AG04449 (cell line): Measurements from ENCODE around the gene SRRT.
"Not testable (repeated sequence)": the region's sequence is repeated elsewhere in the genome, so short reads cannot be mapped to it uniquely, and the experiment has no call there.

Experiments
- CTCF ChIA-PET: fragments of 350-600 bp; formaldehyde crosslinking; extraction: SDS; loops from one replicate; lab custom pipeline; 2021; ENCODE audit warnings: antibody characterized with exemption; lab: Yijun Ruan, JAX
- POLR2A ChIA-PET: fragments of 400-600, 350-600 bp; formaldehyde crosslinking; extraction: SDS; loops from one replicate; lab custom pipeline; 2020; ENCODE audit warnings: antibody characterized with exemption, inconsistent platforms; lab: Yijun Ruan, JAX
- DNase-seq: peaks from one replicate; pipeline ENCODE4 v3.0.0-alpha.2; 2010; ENCODE audit warnings: low read depth, low spot score
- H3K4me3 ChIP-seq: 2 replicates; pipeline ENCODE4 v1.5.1; 2011; ENCODE audit warnings: low read depth, mild to moderate bottlenecking, control low read depth, low read length
- CTCF ChIP-seq: IDR thresholded peaks from one replicate; pipeline ENCODE4 v1.5.1; 2011; ENCODE audit warnings: mild to moderate bottlenecking, moderate library complexity, low read length, control low read depth, inconsistent platforms; ENCODE audit not compliant: insufficient read depth; ENCODE audit errors: missing control alignments

The SRRT gene

GRCh38 chr7:100854146-100854895 is 20.6 kb upstream of the SRRT start:
- CTCF ChIA-PET: interaction anchor here (1.1 to 7.4 kb wide), 7 partner anchors 10 to 163 kb away, joined by 4 to 330 read pairs (median 14); partner anchors contain the start of genes EPO and POP7
- H3K4me3 ChIP-seq: no peak overlapping the region
- POLR2A ChIA-PET: interaction anchor here (2.0 kb wide), 1 partner anchor 268 kb away, joined by 5 read pairs; the partner anchor contains the start of genes FBXO24 and LRCH4
- TF ChIP-seq CTCF: no peak
- DNase-seq: no peak

GRCh38 chr7:100854899-100855298 is 20.0 kb upstream of the SRRT start:
- DNase-seq, H3K4me3 ChIP-seq, POLR2A ChIA-PET: not testable (repeated sequence)
- CTCF ChIA-PET: interaction anchor here (1.1 to 6.0 kb wide), 6 partner anchors 10 to 385 kb away, joined by 3 to 28 read pairs (median 5); partner anchors contain the start of genes EPO and POP7

- ChIA-PET POLR2A (no interaction called here), CTCF (interaction anchor here (1.1 to 6.0 kb wide), 5 partner anchors 9 to 386 kb away, joined by 3 to 28 read pairs (median 5); partner anchors contain the start of genes EPO and POP7)
- no peak overlapping the region for H3K4me3 ChIP-seq
- DNase-seq: no peak
- no peak for TF ChIP-seq CTCF
These were observed 19.4 kb upstream of the SRRT start for GRCh38 chr7:100855515-100855914.

DNA sequence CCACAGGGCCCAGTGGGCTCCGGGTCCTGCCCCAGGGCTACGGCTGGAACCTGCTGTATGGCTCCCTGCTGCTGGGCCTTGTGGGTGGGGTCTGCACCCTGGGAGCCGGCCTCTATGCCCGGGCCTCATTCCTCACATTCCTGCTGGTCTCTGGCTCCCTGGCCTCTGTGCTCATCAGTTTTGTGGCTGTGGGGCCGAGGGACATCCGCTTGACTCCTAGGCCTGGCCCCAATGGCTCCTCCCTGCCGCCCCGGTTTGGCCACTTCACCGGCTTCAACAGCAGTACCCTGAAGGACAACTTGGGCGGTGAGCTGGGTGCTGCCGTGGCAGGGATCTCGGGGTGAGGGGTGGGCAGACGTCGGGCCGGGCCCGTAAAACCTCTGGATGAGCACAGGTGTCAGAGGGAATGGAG is 18.0 kb upstream of the SRRT start:
- CTCF ChIA-PET: interaction anchor here (1.4 to 6.0 kb wide), 2 partner anchors 151 to 297 kb away, joined by 4 to 28 read pairs; partner anchors contain the start of gene POP7
- DNase-seq: no peak
- POLR2A ChIA-PET: no interaction called here
- no peak for TF ChIP-seq CTCF
- no peak overlapping the region for H3K4me3 ChIP-seq

- H3K4me3 ChIP-seq: no peak overlapping the region
- no peak for DNase-seq
- no peak for TF ChIP-seq CTCF
- ChIA-PET POLR2A (no interaction called here), CTCF (interaction anchor here (6.0 kb wide), 1 partner anchor 154 kb away, joined by 28 read pairs; the partner anchor contains the start of gene POP7)
These were observed 15.0 kb upstream of the SRRT start for GRCh38 chr7:100859856-100860255.

DNA sequence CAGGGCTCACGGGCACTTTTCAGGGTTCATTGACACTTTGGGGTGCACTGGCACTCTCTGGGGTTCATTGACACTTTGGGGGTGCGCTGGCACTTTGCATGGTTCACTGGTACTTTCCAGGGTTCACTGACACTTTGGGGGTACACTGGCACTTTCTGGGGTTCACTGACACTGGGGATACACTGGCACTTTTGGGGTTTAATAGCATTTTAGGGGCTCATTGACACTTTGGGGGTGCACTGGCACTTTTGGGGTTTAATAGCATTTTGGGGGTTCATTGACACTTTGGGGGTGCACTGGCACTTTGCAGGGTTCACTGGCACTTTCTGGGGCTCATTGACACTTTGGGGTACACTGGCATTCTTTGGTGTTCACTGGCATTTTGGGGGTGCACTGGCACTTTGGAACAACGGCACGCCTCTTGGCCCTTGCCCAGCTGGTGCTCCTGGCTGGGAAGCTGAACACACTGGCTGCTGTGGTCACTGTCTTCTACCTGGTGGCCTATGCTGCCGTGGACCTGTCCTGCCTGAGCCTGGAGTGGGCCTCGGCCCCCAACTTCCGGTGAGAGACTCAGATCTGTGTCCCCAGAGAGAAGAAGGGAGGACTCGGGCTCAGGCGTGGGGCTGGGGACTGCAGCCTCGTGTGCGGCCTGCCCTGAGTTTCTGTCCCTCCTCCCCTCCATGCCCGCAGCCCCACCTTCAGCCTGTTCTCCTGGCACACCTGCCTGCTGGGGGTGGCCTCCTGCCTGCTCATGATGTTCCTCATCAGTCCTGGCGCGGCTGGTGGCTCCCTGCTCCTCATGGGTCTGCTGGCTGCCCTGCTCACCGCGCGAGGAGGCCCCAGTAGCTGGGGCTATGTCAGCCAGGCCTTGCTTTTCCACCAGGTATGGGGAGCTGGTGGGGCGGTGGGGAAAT is 13.9 kb upstream of the SRRT start:
- no peak overlapping the region for H3K4me3 ChIP-seq
- ChIA-PET CTCF (interaction anchor here (1.5 kb wide), 1 partner anchor 9 kb away, joined by 12 read pairs; the partner anchor contains the start of gene SLC12A9), POLR2A (no interaction called here)
- no peak for TF ChIP-seq CTCF
- DNase-seq: no peak
